HG03521 (cell line): ENCODE results near the gene FCGR3A.
"Not testable (repeated sequence)": the region's sequence is repeated elsewhere in the genome, so short reads cannot be mapped to it uniquely, and the experiment has no call there.

Experiments used
- ATAC-seq: cut with Tn5 transposase; IDR thresholded peaks from one replicate; pipeline ENCODE4 v1.9.1; 2021; ENCODE audit warnings: mild to moderate bottlenecking, moderate library complexity; ENCODE audit not compliant: unreplicated experiment

The FCGR3A gene

GRCh38 chr1:161531986-161532643, 17.5 kb downstream of the FCGR3A start:
- ATAC-seq: no peak

- ATAC-seq: peak; percentile 63
Measured at GRCh38 chr1:161530671-161531641, 18.7 kb downstream of the FCGR3A start.

GRCh38 chr1:161530158-161530557, 19.5 kb downstream of the FCGR3A start:
- ATAC-seq: peak; percentile 21

- ATAC-seq: not testable (repeated sequence)
Measured at GRCh38 chr1:161529463-161530104, 20.0 kb downstream of the FCGR3A start.

- ATAC-seq: not testable (repeated sequence)
Measured at GRCh38 chr1:161528550-161528949, 21.1 kb downstream of the FCGR3A start.

GRCh38 chr1:161525918-161526317, 23.7 kb downstream of the FCGR3A start:
- not testable (repeated sequence) for ATAC-seq

- ATAC-seq: not testable (repeated sequence)
Measured at GRCh38 chr1:161525321-161525720, 24.3 kb downstream of the FCGR3A start.

GRCh38 chr1:161524742-161525291, 24.8 kb downstream of the FCGR3A start:
- ATAC-seq: peak; percentile 12

- peak; percentile 44 for ATAC-seq
Measured at GRCh38 chr1:161523817-161524741, 25.5 kb downstream of the FCGR3A start, which contains the start of gene HSPA6. Gene HSPA6, plus strand, starts transcription at chr1:161524540. Its CDS starts 119 bp downstream, at chr1:161524659.

- not testable (repeated sequence) for ATAC-seq
Measured at GRCh38 chr1:161523041-161523816, 26.4 kb downstream of the FCGR3A start.

GRCh38 chr1:161513953-161514352, 35.7 kb downstream of the FCGR3A start:
- not testable (repeated sequence) for ATAC-seq

GRCh38 chr1:161513448-161513780, 36.2 kb downstream of the FCGR3A start:
- ATAC-seq: not testable (repeated sequence)

- ATAC-seq: not testable (repeated sequence)
Measured at GRCh38 chr1:161512636-161513447, 36.8 kb downstream of the FCGR3A start.

GRCh38 chr1:161511756-161512060, 37.9 kb downstream of the FCGR3A start:
- no peak for ATAC-seq

GRCh38 chr1:161511018-161511755, 38.4 kb downstream of the FCGR3A start:
- no peak for ATAC-seq

GRCh38 chr1:161510477-161510876, 39.1 kb downstream of the FCGR3A start:
- no peak for ATAC-seq

- no peak for ATAC-seq
Measured at GRCh38 chr1:161506336-161507223, 43.0 kb downstream of the FCGR3A start.
